NCI-H1436 (cell line): ENCODE data around the gene FBXW8.

Experiments used
- DNase-seq: peaks from one replicate; lab custom pipeline; 2025; lab: John Stamatoyannopoulos, UW

FBXW8 gene, protein sequence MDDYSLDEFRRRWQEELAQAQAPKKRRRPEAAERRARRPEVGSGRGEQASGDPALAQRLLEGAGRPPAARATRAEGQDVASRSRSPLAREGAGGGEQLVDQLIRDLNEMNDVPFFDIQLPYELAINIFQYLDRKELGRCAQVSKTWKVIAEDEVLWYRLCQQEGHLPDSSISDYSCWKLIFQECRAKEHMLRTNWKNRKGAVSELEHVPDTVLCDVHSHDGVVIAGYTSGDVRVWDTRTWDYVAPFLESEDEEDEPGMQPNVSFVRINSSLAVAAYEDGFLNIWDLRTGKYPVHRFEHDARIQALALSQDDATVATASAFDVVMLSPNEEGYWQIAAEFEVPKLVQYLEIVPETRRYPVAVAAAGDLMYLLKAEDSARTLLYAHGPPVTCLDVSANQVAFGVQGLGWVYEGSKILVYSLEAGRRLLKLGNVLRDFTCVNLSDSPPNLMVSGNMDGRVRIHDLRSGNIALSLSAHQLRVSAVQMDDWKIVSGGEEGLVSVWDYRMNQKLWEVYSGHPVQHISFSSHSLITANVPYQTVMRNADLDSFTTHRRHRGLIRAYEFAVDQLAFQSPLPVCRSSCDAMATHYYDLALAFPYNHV

GRCh38 chr12:116910645-116911451 is at the start of gene FBXW8:
Gene FBXW8 (plus strand): TSS chr12:116910950. CDS start chr12:116911038, 88 bp downstream.
- peak; percentile 67 for DNase-seq

DNA sequence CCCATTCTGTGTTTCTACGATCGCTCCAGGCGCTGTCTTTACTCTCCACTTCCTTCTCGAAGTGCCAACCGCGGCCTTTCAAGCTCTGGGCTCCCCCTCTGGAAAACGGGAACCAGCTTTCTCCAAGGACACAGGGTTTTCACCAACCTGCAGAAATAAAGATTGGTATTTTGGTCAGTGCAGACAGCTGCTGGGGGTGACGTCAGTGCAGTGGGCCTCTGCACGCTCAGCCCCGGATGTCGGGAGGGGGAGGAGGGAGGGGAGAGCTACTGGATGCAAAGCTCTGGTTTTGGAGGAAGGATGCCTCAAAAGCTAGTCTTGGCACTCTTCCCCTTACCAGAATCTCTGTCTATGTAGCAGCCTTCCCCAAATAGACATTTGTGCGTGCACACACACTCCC is 49.4 kb upstream of the FBXW8 start:
- DNase-seq, result peak; percentile 26

DNA sequence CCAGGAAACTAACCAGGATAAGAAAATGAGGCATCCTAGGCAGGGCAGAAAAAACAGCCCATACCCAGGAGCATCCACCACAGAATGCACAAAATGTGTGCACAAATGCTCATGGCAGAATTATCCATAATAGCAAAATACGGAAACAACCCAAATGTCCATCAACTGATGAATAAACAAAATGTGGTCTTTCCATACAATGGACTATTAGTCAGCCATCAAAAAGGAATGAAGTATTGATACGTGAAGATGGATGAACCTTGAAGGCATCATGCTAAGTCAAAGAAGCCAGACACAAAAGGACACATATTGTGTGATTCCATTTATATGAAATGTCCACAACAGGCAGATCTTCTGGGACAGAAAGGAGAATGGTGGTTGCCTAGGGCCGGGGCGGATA is 48.6 kb upstream of the FBXW8 start:
- no peak for DNase-seq

GRCh38 chr12:116863275-116863767 is 47.4 kb upstream of the FBXW8 start:
- no peak for DNase-seq

DNA sequence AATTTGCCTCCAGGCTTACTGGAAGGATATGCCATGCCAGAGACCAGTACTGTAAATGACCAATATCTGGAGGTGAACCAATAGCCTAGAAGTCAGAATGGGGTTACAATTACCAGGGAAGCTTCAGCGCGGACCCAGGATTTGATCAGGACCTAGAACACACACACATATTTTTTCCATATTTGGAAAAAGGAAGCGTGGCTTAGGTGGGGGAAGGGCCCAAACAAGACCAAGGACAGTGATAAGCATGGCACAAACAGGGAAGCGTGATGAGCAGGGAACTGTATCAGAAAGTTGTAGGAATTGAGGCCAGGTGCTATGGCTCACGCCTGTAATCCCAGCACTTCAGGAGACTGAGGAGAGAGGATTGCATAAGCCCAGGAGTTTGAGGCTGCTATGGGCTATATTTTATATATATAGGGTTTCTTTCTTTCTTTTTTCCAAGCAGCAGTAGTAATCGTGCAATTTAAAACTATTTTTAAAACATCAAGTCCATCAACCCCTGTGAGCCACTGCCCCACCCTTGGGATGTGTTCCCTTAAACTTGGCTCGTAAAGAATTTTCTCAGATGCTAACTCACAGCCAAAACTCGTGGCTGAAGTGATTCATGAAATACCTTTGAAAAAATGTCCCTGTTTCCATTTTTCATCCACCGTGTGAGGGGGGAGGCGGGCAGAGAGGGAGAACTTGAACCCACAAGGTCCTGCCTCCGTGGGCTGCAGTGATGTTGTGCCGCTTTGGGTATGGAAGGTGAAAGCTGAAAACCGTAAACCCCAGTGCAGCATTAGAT is 46.2 kb upstream of the FBXW8 start:
- no peak for DNase-seq

GRCh38 chr12:116867523-116867922 is 43.2 kb upstream of the FBXW8 start:
- DNase-seq, result no peak

GRCh38 chr12:116870306-116870705 is 40.4 kb upstream of the FBXW8 start:
- no peak for DNase-seq

DNA sequence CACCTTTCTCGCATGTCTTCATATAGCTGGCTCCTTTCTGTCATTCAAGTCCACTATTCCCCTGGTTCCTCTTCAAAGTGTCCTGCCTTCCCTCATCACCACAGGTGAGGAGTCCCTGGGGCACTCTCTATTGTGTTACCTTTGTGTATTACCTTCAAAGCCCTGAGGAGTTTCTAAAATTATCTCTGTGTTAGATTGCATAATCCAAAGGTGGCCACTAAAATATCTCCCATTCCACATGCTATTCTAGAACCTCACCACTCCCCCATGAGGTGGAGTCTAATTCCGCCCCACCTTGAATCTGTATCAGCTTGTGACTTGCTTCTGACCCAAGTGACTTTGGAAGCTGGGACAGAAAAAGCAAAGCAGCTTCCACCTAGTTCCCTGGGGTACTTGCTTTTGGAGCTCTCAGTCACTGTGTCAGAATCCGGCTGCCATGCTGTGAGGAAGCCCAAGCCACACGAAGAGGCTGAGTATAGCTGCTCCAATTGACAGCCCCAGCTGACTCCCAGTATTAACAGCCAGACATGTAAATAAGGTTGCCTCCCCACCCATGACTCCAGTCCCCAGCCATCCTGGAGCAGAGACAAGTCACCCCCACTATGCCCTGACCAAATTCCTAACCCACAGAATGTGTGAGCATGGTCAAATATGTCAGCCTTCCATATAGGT is 36.3 kb upstream of the FBXW8 start:
- no peak for DNase-seq

DNA sequence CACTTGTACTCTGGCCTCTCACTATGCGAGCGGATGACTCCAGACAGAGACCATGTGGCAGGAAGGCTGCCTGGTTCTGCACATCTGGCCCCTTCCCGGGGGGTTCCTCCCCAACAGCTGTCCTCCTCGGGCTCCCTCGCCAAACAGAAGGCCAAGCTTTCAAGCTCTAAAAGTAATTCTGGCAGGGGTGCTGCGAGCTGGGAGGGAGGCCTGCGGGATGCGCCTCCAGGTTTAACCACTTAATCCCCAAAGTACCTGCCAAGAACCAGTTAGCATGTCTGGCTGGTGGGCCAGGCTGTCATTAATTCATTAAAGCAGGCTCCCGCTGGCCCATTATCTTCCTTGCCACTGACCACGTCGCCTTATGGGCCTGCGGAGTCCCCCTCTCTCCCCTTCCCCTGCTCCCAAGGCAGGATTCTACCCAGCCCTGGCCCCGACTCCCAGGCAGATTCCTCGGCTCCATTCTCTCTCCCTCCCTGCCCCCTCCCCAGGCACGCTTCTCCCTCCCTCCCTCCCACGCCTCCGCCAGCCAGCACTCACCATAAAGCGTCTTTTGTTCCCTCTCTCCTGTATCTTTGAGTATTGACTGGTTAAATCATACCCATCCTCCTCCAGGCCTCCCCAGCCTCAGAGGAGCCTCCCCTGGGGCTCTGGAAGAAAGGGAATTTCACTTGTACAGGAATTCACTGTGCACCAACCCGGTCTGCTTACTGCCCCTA is 34.4 kb upstream of the FBXW8 start:
- no peak for DNase-seq

DNA sequence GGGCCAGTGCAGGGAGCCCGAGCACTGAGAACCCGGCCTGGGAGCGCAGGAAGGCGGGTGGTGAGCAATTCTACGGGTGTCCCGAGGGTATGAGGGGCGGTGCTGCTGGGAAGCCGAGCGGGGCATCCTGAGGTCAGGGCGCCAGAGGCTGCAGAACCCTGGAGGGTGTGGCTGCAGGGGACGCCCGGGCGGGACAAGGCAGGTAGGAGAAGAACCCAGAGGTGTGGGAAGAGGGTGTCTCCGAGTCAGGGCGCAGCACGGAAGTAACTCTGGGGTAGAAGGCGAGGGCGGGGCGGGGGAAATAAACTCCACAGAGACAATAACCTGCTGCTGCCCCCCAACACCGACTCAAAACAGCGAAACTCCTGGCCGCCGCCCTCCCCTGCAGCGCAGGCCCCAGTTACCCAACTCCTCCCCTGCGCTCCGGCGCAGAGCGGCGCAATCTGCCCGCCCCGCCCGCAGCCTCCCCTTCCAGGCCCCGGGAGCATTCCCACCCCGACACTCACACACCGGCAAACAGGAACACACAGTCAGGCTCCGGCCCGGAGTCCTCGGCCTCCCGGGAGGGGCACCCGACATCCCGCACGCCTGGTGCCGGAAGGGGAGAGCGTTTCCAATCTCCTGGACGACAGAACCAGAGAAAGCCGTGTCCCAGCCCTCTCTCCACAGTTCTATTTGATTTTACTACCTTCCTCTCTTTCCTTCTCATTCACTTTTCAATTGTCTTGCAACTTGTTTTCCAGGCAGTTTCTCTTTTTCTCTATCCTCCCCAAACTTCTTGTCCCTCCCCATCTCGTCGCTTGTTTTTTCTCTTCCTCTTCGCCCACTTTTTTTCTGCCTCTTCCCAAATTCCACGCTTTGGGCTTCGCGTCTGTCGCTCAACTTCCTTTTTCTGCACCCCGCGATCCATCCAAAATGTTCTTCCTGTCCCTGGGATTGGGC is 31.9 kb upstream of the FBXW8 start:
- DNase-seq, result no peak

DNA sequence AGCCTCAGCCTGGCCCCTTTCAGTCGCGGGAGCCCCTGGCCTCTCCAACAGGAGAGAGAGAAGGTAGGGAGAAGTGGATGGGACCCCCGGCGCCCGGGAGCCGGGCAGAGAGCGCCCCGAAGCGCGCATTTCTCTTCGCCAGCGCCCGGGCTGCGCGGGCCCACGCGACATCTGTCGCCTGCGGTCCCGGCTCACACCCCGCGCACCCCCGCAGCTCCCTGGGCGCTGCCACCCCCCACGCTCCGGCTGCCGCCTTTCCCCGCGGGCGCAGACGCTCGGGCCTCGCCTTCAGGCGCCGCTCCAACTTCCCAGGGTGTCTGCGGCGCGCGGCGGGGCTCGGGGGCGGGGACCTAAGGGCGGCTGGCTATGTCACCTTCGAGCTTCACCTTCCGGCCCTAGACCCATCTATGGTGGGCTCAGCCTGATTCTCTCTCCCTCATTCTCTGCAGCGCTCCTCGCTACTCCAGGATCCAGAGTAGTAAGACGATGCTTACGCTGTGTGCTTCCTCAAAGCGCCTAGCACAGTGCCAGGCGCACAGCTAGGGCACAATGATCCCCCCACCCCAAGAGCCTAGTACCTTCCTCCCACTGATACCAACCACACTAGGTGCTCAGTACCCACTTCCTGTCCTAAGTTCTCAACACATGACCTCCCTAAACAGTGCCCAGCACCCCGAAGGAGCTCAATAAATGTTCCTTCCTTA is 31.1 kb upstream of the FBXW8 start:
- DNase-seq, result no peak

DNA sequence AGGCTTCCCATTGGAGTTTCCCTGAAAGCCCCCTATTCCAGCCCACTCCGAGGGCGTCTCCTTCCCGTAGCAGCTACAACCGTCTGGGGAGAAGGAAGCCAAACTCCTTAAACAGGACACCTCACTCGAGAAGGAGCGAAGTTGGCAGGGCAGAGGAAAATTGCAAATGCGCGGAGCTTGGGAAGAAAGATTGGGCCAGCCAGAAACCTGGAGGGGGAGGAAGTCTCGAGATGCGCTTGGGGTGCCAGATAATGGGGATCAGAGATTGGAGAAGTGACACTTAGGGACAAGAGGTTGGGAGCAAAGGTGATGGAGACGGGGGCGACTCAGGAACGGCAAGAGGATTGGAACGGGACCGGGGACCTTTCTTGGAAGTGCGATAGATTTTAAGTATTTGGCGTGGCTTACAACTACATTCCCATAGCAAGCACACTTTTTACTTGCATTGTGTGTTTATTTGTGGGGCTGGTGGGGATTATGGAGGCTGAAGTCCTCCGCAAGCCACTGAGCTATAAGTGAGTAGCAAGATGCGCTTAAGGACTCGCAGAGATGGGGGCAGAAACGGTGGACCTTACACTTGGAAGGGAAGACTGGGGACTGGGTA is 30.4 kb upstream of the FBXW8 start:
- no peak for DNase-seq

DNA sequence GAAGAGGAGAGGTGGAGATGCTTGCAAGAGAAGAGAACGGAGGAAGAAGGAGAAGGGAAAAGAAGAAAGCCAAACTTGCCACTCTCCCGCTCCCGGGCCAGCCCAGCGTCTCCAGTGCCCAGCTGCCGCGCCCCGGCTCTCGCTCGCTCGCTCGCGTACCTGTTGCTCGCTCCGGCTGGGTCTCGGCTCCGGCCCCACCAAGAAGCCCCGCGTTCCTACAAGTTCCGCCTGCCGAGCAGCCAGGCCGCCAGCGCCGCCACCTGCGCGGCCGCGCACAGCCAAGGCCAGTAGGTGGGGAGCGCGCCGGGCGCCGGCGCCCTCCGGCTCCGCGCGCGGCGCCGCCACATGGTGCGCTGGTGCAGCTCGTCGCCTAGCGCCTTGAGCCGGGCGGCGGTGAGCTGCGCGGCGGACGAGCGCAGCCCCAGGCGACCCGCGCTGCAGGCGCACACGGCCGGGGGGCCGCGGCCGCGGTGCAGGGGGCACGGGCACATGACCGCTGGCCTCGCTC is 29.9 kb upstream of the FBXW8 start:
- peak; percentile 65 for DNase-seq

DNA sequence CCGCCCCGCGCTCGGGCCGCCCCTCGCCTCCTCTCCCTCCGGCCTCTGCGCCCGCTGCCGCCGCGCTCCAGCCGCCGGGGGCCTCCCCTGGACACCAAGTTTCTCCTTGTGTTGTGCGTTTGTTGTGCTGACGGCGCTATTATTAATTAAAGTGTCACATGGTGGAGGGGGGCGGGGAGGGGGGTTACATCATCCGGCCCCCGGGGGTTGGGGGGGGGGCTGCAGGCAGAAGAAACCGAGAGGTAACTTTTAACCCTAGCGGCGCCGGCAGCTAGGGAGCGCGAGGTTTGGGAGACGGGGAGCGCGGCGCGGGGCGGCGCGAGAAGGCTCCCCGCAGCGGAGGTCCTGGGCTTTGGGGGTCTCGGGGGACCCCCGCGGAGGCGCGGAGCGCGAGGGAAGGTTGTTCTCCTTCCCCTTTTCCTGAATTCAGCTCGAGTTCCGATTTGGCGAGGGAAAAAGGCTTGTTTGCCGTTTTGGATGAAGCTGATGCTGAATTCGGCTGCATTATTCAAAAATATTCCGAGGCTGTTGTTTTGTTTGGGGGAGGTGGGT is 29.3 kb upstream of the FBXW8 start, which contains the start of gene HRK:
Gene HRK (minus strand): TSS at position 117 of the 552 bp plus-strand sequence. CDS start 134 bp downstream, outside the sequence.
- DNase-seq, result peak; percentile 45

DNA sequence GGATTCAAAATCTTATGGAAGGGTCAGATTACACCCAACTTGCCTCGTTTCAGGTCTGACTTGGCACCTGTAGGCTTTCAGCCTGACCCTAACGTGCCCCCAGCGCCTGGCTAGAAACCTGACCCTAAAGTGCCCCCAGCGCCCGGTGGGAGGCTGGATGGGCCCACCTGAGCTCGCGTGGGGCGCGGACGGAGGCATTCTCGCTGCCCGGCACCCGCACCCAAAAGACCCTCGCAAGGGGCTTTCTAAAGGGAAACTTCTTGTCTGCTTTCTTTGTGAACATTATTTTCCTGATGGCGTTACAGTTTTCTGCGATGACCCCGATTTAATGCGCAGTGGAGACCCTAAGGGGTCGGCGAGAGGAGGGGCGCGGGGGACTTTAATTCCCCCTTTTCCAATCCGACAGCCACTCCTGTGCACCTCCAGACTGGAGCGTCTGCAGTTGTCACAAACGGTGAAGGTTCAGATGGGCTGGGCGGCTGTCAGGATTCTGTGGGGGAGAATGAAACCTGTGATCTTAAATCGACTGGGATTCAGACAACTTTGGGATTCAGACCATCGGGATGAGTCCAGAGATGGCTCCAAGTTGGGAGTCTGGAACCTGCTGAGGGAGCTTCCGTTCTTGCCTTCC is 28.8 kb upstream of the FBXW8 start:
- DNase-seq, result no peak

DNA sequence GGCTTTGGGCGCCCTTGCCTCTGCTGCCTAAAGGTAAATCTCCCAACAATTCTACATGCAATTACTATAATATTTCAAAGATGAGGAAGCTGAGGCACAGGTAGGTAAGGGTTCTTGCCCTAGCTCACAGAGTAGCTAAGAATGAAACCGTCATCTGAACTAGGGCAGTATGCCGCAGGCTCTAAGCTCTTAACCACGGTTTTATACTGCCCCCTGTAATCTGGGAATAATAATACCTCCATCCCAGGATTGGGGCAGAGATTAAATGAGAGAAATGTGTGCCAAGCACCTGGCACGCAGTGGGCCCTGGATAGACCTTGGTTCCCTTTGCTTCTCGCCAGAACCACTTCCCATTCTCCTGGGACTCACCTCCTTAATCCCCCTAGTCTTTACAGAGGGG is 28.0 kb upstream of the FBXW8 start:
- DNase-seq, result no peak

DNA sequence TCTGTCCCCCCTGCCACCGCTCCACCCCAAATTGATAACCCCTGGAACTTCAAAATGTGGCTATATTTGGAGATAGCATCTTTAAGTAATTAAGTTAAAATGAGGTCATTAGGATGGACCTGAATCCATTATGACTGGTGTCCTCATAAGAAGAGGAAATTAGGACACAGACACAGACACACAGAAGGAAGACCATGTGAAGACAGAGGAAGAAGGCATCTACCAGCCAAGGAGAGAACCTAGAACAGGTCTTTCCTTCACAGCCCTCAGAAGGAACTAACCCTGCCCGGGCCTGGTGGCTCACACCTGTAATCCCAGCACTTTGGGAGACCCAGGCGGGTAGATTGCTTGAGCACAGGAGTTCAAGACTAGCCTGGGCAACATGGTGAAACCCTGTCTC is 25.9 kb upstream of the FBXW8 start:
- DNase-seq, result no peak
